K562 (cell line): ENCODE results near the gene SLC5A6. TPM values are rescaled to one million over a fixed set of nuclear protein-coding genes. Genes with fewer than 3 reads are reported as not detected.

Source experiments
- GABPA ChIP-seq: fragments of 200-800 bp; sonication (Bioruptor generic); conservative IDR thresholded peaks from 2 replicates; pipeline ENCODE4 v1.6.1; 2016; ENCODE audit warnings: low read depth, missing genetic modification characterization, missing compliant biosample characterization
- MAFF ChIP-seq: IDR thresholded peaks from 2 replicates; pipeline ENCODE4 v1.6.1; 2012; ENCODE audit warnings: low read length, improper control_type of control experiment
- POLR3A ChIP-seq: IDR thresholded peaks from 2 replicates; pipeline ENCODE4 v1.6.1; 2011; ENCODE audit warnings: borderline replicate concordance, mild to moderate bottlenecking, moderate library complexity; ENCODE audit not compliant: insufficient read length, insufficient read depth; ENCODE audit errors: extremely low read depth
- SP1 ChIP-seq: sonication (generic); formaldehyde crosslinking; IDR thresholded peaks from 2 replicates; pipeline ENCODE4 v1.8.1; 2022; ENCODE audit warnings: mild to moderate bottlenecking, missing genetic modification reagents
- TAF1 ChIP-seq: IDR thresholded peaks from 2 replicates; pipeline ENCODE4 v1.6.1; 2011; ENCODE audit warnings: mild to moderate bottlenecking, low read length, moderate library complexity; ENCODE audit not compliant: insufficient read depth, control insufficient read depth, severe bottlenecking; ENCODE audit errors: extremely low read depth
- ZKSCAN1 ChIP-seq: fragments of 150-350 bp; IDR thresholded peaks from 2 replicates; pipeline ENCODE4 v1.6.1; 2016; ENCODE audit warnings: low read depth, low read length
- ZNF3 ChIP-seq: fragments of 250-450 bp; sonication (Bioruptor Pico); IDR thresholded peaks from 2 replicates; pipeline ENCODE4 v1.5.0; 2021; ENCODE audit warnings: mild to moderate bottlenecking, moderate library complexity
- ZNF436 ChIP-seq: fragments of 250-450, 450-650 bp; sonication (Bioruptor Pico); formaldehyde crosslinking; IDR thresholded peaks from 2 replicates; pipeline ENCODE4 v1.7.0; 2020; ENCODE audit warnings: mild to moderate bottlenecking
- polyA plus RNA-seq, 8 experiments: library from polyadenylated mRNA; depleted of rRNA in 4 of 8; stranded (reverse) in 5 of 8; unstranded in 3 of 8; fragments of >200 nt; fragmentation: Nextera tagmentation in 2 of 8; fragmentation: Illumina TruSeq in 1 of 8; extraction: Ambion mirVana in 2 of 8; extraction: Trizol in 1 of 8; gene quantifications; 2 replicates each; pipeline versions ENCODE4 v1.2.1 to v1.2.3, GENCODE V29; 2011 to 2014; ENCODE audit warnings: inconsistent platforms in 1 of 8, missing spikeins in 1 of 8
- total RNA-seq, 7 experiments: library from RNA; depleted of rRNA in 6 of 7; stranded (reverse); fragments of >200 nt in 6 of 7; fragmentation: Illumina TruSeq in 2 of 7; extraction: Trizol in 2 of 7; gene quantifications; 2 replicates each; pipeline versions ENCODE4 v1.2.1 to v1.2.3, GENCODE V29; 2011 to 2021; ENCODE audit warnings: low replicate concordance in 1 of 7
- TF ChIP-seq, protein P1 (sequence below): sonication (generic); formaldehyde crosslinking; IDR thresholded peaks from 2 replicates; pipeline ENCODE4 v1.8.1; 2023; ENCODE audit warnings: mild to moderate bottlenecking, missing genetic modification reagents, moderate library complexity
- TF ChIP-seq, protein P2 (sequence below): fragments of 250-450 bp; sonication (Bioruptor Pico); IDR thresholded peaks from 2 replicates; pipeline ENCODE4 v1.5.0; 2022; ENCODE audit warnings: mild to moderate bottlenecking

SLC5A6 gene
- total and polyA plus RNA-seq, 9 of the 15 experiments (the other 6 are each of a cell fraction or from before 2014, with no cell fraction given) = 32.6 to 137 (median 107) TPM

DNA sequence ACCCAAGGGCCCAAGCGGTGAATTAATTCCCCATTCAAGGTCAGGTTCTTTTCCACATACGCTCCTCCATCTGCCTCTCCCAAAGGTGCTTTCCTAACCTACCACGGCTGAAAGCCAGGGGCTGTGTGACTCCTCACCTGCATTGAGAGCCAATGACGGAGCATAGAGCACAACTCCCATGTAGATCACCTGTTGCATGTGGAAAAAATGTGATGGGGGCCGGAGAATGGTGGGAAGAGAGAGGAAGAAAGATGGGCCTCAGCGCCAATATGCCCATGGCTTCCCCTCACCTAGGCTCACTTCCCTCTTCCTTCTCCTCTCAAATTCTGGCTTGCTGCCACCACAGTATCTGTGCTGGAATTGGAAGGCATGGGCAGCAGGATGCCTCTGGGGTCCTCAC lies 5.7 kb downstream of the SLC5A6 start (continued):
- TF ChIP-seq, protein P1, sequence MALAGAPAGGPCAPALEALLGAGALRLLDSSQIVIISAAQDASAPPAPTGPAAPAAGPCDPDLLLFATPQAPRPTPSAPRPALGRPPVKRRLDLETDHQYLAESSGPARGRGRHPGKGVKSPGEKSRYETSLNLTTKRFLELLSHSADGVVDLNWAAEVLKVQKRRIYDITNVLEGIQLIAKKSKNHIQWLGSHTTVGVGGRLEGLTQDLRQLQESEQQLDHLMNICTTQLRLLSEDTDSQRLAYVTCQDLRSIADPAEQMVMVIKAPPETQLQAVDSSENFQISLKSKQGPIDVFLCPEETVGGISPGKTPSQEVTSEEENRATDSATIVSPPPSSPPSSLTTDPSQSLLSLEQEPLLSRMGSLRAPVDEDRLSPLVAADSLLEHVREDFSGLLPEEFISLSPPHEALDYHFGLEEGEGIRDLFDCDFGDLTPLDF (CRISPR knock-in tag) = no peak
- TF ChIP-seq ZNF3 (CRISPR knock-in tag) (no peak), GABPA (tag) (no peak), SP1 (CRISPR knock-in tag) (no peak), POLR3A (no peak), TAF1 (no peak), ZNF436 (CRISPR knock-in tag) (no peak), MAFF (no peak), ZKSCAN1 (no peak)
- TF ChIP-seq, protein P2, sequence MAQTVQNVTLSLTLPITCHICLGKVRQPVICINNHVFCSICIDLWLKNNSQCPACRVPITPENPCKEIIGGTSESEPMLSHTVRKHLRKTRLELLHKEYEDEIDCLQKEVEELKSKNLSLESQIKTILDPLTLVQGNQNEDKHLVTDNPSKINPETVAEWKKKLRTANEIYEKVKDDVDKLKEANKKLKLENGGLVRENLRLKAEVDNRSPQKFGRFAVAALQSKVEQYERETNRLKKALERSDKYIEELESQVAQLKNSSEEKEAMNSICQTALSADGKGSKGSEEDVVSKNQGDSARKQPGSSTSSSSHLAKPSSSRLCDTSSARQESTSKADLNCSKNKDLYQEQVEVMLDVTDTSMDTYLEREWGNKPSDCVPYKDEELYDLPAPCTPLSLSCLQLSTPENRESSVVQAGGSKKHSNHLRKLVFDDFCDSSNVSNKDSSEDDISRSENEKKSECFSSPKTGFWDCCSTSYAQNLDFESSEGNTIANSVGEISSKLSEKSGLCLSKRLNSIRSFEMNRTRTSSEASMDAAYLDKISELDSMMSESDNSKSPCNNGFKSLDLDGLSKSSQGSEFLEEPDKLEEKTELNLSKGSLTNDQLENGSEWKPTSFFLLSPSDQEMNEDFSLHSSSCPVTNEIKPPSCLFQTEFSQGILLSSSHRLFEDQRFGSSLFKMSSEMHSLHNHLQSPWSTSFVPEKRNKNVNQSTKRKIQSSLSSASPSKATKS (CRISPR knock-in tag) = no peak
